ENCODE measurements around the gene MLLT3.

Gene MLLT3

DNA sequence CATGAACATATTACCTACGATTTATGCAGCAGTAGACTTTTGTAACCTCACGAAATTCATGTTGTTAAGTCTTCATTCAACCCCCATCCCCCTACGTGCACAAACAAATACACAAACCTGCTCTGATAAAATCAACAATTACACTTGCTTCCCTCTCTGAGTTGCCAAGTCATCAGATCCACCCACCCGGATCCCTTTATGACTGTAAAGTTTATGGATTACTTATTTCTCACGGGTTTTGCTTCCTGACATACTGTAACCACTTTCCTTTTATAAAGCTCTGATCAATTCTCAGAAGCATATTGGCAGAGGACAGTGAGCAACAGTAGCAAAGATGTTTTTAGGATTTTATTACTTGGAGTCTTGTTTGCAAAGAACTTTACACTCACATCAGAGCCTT lies 70.5 kb downstream of the MLLT3 start:
- TF ChIP-seq, protein P1, sequence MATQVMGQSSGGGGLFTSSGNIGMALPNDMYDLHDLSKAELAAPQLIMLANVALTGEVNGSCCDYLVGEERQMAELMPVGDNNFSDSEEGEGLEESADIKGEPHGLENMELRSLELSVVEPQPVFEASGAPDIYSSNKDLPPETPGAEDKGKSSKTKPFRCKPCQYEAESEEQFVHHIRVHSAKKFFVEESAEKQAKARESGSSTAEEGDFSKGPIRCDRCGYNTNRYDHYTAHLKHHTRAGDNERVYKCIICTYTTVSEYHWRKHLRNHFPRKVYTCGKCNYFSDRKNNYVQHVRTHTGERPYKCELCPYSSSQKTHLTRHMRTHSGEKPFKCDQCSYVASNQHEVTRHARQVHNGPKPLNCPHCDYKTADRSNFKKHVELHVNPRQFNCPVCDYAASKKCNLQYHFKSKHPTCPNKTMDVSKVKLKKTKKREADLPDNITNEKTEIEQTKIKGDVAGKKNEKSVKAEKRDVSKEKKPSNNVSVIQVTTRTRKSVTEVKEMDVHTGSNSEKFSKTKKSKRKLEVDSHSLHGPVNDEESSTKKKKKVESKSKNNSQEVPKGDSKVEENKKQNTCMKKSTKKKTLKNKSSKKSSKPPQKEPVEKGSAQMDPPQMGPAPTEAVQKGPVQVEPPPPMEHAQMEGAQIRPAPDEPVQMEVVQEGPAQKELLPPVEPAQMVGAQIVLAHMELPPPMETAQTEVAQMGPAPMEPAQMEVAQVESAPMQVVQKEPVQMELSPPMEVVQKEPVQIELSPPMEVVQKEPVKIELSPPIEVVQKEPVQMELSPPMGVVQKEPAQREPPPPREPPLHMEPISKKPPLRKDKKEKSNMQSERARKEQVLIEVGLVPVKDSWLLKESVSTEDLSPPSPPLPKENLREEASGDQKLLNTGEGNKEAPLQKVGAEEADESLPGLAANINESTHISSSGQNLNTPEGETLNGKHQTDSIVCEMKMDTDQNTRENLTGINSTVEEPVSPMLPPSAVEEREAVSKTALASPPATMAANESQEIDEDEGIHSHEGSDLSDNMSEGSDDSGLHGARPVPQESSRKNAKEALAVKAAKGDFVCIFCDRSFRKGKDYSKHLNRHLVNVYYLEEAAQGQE (IDR thresholded peaks at IDR 0.05; ENCODE audit: insufficient read depth in 1 of 2, low read depth in 2 of 2, low read length in 2 of 2), result no peak
- no peak for TF ChIP-seq SIN3A (IDR thresholded peaks at IDR 0.05; ENCODE audit: borderline replicate concordance, insufficient read depth, low read length)
- no peak for TF ChIP-seq POLR2AphosphoS5 (IDR thresholded peaks at IDR 0.05; ENCODE audit: low read depth, low read length)
- no peak for TF ChIP-seq TAF1 (IDR thresholded peaks at IDR 0.05; ENCODE audit: borderline replicate concordance, insufficient read depth, low read length)
- TF ChIP-seq FOXP2 (optimal IDR thresholded peaks at IDR 0.05; ENCODE audit: borderline replicate concordance, extremely low read depth, extremely low read length, insufficient read depth), result no peak

- TF ChIP-seq, protein P1 (IDR thresholded peaks at IDR 0.05; ENCODE audit: insufficient read depth in 1 of 2, low read depth in 2 of 2, low read length in 2 of 2), result no peak
- TF ChIP-seq FOXP2 (optimal IDR thresholded peaks at IDR 0.05; ENCODE audit: borderline replicate concordance, extremely low read depth, extremely low read length, insufficient read depth), result no peak
- TF ChIP-seq SIN3A (IDR thresholded peaks at IDR 0.05; ENCODE audit: borderline replicate concordance, insufficient read depth, low read length), result no peak
- no peak for TF ChIP-seq TAF1 (IDR thresholded peaks at IDR 0.05; ENCODE audit: borderline replicate concordance, insufficient read depth, low read length)
- no peak for TF ChIP-seq POLR2AphosphoS5 (IDR thresholded peaks at IDR 0.05; ENCODE audit: low read depth, low read length)
These were observed 71.1 kb downstream of the MLLT3 start for GRCh38 chr9:20551236-20551635.

- no peak for TF ChIP-seq SIN3A (IDR thresholded peaks at IDR 0.05; ENCODE audit: borderline replicate concordance, insufficient read depth, low read length)
- TF ChIP-seq TAF1 (IDR thresholded peaks at IDR 0.05; ENCODE audit: borderline replicate concordance, insufficient read depth, low read length), result no peak
These were observed 72.0 kb downstream of the MLLT3 start for GRCh38 chr9:20550326-20550725.

- no peak for TF ChIP-seq TAF1 (IDR thresholded peaks at IDR 0.05; ENCODE audit: borderline replicate concordance, insufficient read depth, low read length)
These were observed 73.2 kb downstream of the MLLT3 start for GRCh38 chr9:20549053-20549452.

GRCh38 chr9:20545023-20545622 lies 77.2 kb downstream of the MLLT3 start:
- TF ChIP-seq POLR2AphosphoS5 (IDR thresholded peaks at IDR 0.05; ENCODE audit: low read depth, low read length), result no peak
- TF ChIP-seq, protein P1 (IDR thresholded peaks at IDR 0.05; ENCODE audit: insufficient read depth in 1 of 2, low read depth in 2 of 2, low read length in 2 of 2), result no peak
- TF ChIP-seq TAF1 (IDR thresholded peaks at IDR 0.05; ENCODE audit: borderline replicate concordance, insufficient read depth, low read length), result no peak
- no peak for TF ChIP-seq SIN3A (IDR thresholded peaks at IDR 0.05; ENCODE audit: borderline replicate concordance, insufficient read depth, low read length)
- TF ChIP-seq FOXP2 (optimal IDR thresholded peaks at IDR 0.05; ENCODE audit: borderline replicate concordance, extremely low read depth, extremely low read length, insufficient read depth), result no peak

DNA sequence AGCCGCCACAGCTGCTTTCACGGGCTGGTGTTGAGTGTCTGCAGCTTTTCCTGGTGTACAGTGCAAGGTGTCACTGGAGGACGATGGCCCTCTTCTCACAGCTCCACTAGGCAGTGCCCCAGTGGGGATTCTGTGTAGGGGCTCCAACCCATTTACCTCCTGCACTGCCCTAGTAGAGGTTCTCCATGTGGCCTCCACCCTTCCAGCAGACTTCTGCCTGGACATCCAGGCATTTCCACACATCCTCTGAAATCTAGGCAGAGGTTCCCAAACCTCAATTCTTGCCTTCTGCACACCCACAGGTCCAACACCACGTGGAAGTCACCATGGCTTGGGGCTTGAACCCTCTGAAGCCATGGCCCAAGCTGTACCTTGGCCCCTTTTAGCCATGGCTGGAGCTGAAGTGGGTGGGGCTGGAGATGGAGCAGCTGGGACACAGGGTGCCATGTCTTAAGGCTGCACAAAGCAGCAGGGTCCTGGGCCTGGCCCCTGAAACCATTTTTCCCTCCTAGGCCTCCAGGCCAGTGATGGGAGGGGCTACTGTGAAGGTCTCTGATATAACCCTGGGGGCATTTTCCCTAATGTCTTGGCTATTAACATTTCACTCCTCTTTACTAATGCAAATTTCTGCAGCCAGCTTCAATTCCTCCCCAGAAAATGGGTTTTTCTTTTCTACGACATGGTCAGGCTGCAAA lies 82.0 kb downstream of the MLLT3 start:
- no peak for TF ChIP-seq SIN3A (IDR thresholded peaks at IDR 0.05; ENCODE audit: borderline replicate concordance, insufficient read depth, low read length)
- TF ChIP-seq, protein P1 (IDR thresholded peaks at IDR 0.05; ENCODE audit: insufficient read depth in 1 of 2, low read depth in 2 of 2, low read length in 2 of 2), result no peak
- no peak for TF ChIP-seq POLR2AphosphoS5 (IDR thresholded peaks at IDR 0.05; ENCODE audit: low read depth, low read length)
- TF ChIP-seq FOXP2 (optimal IDR thresholded peaks at IDR 0.05; ENCODE audit: borderline replicate concordance, extremely low read depth, extremely low read length, insufficient read depth), result no peak
- TF ChIP-seq TAF1 (IDR thresholded peaks at IDR 0.05; ENCODE audit: borderline replicate concordance, insufficient read depth, low read length), result no peak

All from PFSK-1 (cell line).